Measurements from ENCODE around the gene STK11. TPM values are rescaled to one million over a fixed set of nuclear protein-coding genes. Genes with fewer than 3 reads are reported as not detected.

Gene STK11
- total RNA-seq, 1 experiment from 2014 or later = 116 TPM

GRCh38 chr19:1224047-1224825, 18.7 kb downstream of the STK11 start:
- Histone ChIP-seq H3K27ac (ENCODE audit: low read length) (no peak overlapping the region), H3K4me1 (ENCODE audit: control insufficient read depth, insufficient read depth, low read length) (no peaks in the 10 kb centered on the region; the same call in 1 of the 2 replicates), H3K36me3 (ENCODE audit: control insufficient read depth, insufficient read depth, low read length) (no peaks in the 10 kb centered on the region), H3K9me3 (ENCODE audit: control insufficient read depth, insufficient read depth, low read depth, low read length) (no peaks in the 10 kb centered on the region), H3K27me3 (ENCODE audit: control insufficient read depth, insufficient read depth, low read length) (no peaks in the 10 kb centered on the region), H3K4me3 (ENCODE audit: low read depth in 2 of 2, low read length in 2 of 2) (no peak overlapping the region)
- ChIA-PET CTCF (no interaction called here), POLR2A (no interaction called here)
- in situ Hi-C loops (cut with HindIII; ENCODE audit: low pct_unique_long_range_greater_than_20kb, low sequenced_read_pairs) (no loop called here), intact Hi-C loops (cut with micrococcal nuclease; ENCODE audit: unreplicated experiment) (no loop called here)
- DNase-seq (ENCODE audit: low read depth, low spot score) = no peak
- ATAC-seq = no peak
- BruUV-seq (replicated peaks) = no TSS peak
- TF ChIP-seq REST (IDR thresholded peaks at IDR 0.05; ENCODE audit: insufficient read depth in 1 of 2, low read depth in 2 of 2, low read length in 1 of 2) (no peak), POLR2AphosphoS5 (IDR thresholded peaks at IDR 0.05; ENCODE audit: low read depth, low read length) (no peak), CTCF (IDR thresholded peaks at IDR 0.05) (no peak), TCF7L2 (IDR thresholded peaks at IDR 0.05; ENCODE audit: low read depth, low read length) (no peak), SIN3A (IDR thresholded peaks at IDR 0.05; ENCODE audit: borderline replicate concordance, insufficient read depth, low read depth, low read length) (no peak)

GRCh38 chr19:1224847-1225246, 19.3 kb downstream of the STK11 start:
- ChIA-PET POLR2A (no interaction called here), CTCF (no interaction called here)
- ATAC-seq (no peak), DNase-seq (ENCODE audit: low read depth, low spot score) (no peak)
- H3K36me3 ChIP-seq (ENCODE audit: control insufficient read depth, insufficient read depth, low read length) = no peaks in the 10 kb centered on the region
- TF ChIP-seq TCF7L2 (IDR thresholded peaks at IDR 0.05; ENCODE audit: low read depth, low read length) (no peak), CTCF (IDR thresholded peaks at IDR 0.05) (no peak), REST (IDR thresholded peaks at IDR 0.05; ENCODE audit: insufficient read depth in 1 of 2, low read depth in 2 of 2, low read length in 1 of 2) (no peak), POLR2AphosphoS5 (IDR thresholded peaks at IDR 0.05; ENCODE audit: low read depth, low read length) (no peak), SIN3A (IDR thresholded peaks at IDR 0.05; ENCODE audit: borderline replicate concordance, insufficient read depth, low read depth, low read length) (no peak)
- in situ Hi-C loops (cut with HindIII; ENCODE audit: low pct_unique_long_range_greater_than_20kb, low sequenced_read_pairs) = no loop called here
- H3K4me1 ChIP-seq (ENCODE audit: control insufficient read depth, insufficient read depth, low read length) = no peaks in the 10 kb centered on the region; the same call in 1 of the 2 replicates
- H3K4me3 ChIP-seq (ENCODE audit: low read depth in 2 of 2, low read length in 2 of 2) = no peak overlapping the region
- no peak overlapping the region for H3K27ac ChIP-seq (ENCODE audit: low read length)
- no peaks in the 10 kb centered on the region for H3K9me3 ChIP-seq (ENCODE audit: control insufficient read depth, insufficient read depth, low read depth, low read length)
- intact Hi-C loops (cut with micrococcal nuclease; ENCODE audit: unreplicated experiment) = no loop called here
- BruUV-seq (replicated peaks) = no TSS peak
- no peaks in the 10 kb centered on the region for H3K27me3 ChIP-seq (ENCODE audit: control insufficient read depth, insufficient read depth, low read length)
